Subcutaneous abdominal adipose tissue (tissue), 5 donors: ENCODE results near the gene AGT.
"Not testable (repeated sequence)": the region's sequence is repeated elsewhere in the genome, so short reads cannot be mapped to it uniquely, and the experiment has no call there.

ENCODE experiments used
- H3K27ac ChIP-seq: one replicate; pipeline ENCODE4 v1.7.0; 2013; ENCODE audit warnings: low read depth, mild to moderate bottlenecking, inconsistent platforms, low read length, moderate library complexity
- H3K27me3 ChIP-seq, 5 donors: one replicate each; pipeline ENCODE4 v1.7.0; 2013; ENCODE audit warnings: low read length in 5 of 5, inconsistent platforms in 1 of 5; ENCODE audit not compliant: control insufficient read depth in 5 of 5, insufficient read depth in 4 of 5
- H3K36me3 ChIP-seq, 5 donors: one replicate each; pipeline ENCODE4 v1.7.0; 2013; ENCODE audit warnings: low read length in 5 of 5; ENCODE audit not compliant: control insufficient read depth in 5 of 5, insufficient read depth in 5 of 5
- H3K4me1 ChIP-seq, 5 donors: one replicate each; pipeline ENCODE4 v1.7.0; 2013; ENCODE audit warnings: low read length in 5 of 5, mild to moderate bottlenecking in 3 of 5, moderate library complexity in 1 of 5; ENCODE audit not compliant: control insufficient read depth in 5 of 5, insufficient read depth in 5 of 5
- H3K4me3 ChIP-seq, 5 donors: one replicate each; pipeline ENCODE4 v1.7.0; 2013; ENCODE audit warnings: low read length in 5 of 5, low read depth in 1 of 5
- H3K9ac ChIP-seq, 5 donors: one replicate each; pipeline ENCODE4 v1.7.0; 2013; ENCODE audit warnings: low read length in 5 of 5, mild to moderate bottlenecking in 4 of 5, moderate library complexity in 3 of 5
- H3K9me3 ChIP-seq, 5 donors: one replicate each; pipeline ENCODE4 v1.7.0; 2013; ENCODE audit warnings: low read length in 5 of 5; ENCODE audit not compliant: control insufficient read depth in 5 of 5
- donor health status: healthy.
- donor health status: healthy.
- donor health status: healthy.
- donor health status: healthy.
- donor health status: healthy.

Gene AGT

GRCh38 chr1:230656719-230657118, 57.2 kb downstream of the AGT start:
- H3K4me1 ChIP-seq, H3K4me3 ChIP-seq, H3K9me3 ChIP-seq, H3K9ac ChIP-seq, H3K27me3 ChIP-seq, H3K27ac ChIP-seq: not testable (repeated sequence)
- peaks cover 6 to 23% (median 19%) of the 10 kb centered on the region in 5 donors for H3K36me3 ChIP-seq
